ENCODE results near the gene FLT3LG.
A peak's percentile ranks its signal among the peaks of the same experiment; 100 is the strongest.

FLT3LG gene

DNA sequence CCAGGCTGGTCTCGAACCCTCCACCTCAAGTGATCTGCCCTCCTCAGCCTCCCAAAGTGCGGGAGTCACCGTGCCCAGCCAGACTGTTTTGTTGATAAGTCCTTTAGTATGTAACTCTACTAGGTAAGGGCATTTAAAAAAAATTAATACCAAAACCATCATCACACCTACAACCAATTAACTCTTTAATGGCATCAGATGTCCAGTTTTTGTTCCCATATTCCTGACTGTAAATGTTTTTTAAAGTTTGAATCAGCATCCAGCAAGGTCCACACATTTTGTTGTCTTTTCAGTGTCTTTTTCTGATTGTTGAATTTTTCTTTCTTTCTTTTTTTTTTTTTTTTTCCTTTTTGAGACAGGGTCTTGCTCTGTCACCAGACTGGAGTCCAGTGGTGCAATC lies 44.0 kb downstream of the FLT3LG start:
- DNase-seq, result no peak

DNA sequence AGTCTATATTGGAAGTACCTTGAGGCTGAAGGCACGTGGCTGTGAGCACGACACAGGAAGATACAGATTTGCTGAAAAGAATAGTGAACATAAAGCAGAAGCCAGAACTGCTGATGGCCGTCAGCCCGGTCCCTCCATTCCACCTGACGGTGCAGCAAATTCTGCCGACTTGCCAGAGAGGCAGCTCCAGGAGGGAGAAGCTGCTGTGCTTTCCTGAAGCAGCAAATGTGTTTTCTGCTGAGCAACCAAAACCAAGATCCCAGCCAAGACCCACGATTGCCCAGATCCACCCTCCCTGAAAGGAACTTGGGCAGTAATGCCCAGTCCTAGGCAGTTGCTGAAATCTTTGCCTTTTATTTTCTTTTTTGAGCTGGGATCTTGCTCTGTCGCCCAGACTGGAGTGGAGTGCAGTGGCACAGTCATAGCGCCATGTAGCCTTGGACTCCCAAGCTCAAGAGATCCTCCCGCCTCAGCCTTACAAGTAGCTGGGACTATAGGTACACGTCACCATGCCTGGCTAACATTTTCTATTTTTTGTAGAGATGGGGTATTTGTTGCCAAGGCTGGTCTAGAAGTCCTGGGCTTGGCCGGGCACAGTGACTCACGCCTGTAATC lies 46.8 kb downstream of the FLT3LG start:
- no peak for DNase-seq

DNA sequence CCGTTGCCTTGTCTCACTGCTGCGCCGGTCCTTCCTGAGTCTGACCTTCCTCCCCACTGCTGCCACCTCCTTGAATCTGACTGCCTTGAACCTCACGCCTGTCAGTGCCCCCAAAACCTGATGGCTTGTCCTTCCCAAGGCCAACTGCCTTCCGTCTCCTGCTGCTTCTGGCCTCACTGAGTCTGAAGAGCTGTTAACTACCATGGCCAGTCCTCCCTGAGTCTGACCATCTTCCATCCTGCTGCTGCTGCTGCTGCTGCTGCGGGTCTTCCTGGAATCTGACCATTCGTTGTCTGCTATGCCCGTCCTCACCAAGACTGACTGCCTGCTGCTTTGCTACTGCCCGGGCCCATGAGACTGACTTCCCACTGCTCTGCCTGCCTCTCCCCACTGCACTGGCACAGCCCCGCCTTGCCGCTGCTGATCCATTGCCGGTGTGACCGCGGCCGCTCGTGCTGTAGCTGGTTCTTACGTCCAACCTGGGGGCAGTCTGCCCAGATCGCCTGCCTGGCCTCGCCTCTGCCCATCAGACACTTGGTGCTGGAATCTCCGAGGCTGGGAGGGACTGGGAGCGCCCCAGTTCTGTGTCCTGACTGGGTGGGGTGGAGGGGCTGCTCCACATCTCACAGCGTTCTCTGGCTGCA lies 50.9 kb downstream of the FLT3LG start:
- no peak for DNase-seq

DNA sequence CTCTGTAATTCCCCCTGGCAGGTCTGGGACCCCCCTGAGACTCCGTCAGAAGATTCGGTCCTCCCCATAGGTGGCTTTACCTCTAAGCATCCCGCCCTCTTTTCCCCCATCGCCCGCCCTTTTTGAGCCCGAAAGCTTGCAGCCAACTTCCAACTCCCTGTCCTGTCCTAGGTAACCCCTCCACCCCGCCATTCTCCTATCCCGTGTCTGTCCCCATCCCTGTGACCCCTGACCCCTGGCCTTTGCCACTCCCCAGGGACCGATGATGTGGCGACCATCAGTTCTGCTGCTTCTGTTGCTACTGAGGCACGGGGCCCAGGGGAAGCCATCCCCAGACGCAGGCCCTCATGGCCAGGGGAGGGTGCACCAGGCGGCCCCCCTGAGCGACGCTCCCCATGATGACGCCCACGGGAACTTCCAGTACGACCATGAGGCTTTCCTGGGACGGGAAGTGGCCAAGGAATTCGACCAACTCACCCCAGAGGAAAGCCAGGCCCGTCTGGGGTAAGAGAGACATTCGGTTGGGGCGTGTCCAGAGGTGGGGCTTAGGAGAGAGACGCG lies 54.3 kb downstream of the FLT3LG start:
- no peak for DNase-seq

DNA sequence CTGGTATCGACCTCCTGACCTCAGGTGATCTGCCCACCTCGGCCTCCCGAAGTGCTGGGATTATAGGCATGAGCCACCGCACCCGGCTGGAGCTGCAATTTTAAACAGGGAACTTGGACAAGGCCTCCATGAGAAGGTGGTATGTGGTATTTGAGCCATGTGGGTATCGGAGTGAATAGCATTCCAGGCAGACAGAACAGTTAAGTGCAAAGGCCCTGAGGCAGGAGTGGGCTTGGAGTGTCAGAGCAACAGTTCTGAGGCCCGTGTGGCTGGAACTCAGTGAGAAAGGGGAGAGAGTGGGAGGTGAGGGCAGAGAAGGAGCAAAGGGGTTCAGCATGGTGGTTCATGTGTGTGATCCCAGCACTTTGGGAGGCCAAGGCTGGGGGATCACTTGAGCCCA lies 56.7 kb downstream of the FLT3LG start:
- DNase-seq, result no peak

DNA sequence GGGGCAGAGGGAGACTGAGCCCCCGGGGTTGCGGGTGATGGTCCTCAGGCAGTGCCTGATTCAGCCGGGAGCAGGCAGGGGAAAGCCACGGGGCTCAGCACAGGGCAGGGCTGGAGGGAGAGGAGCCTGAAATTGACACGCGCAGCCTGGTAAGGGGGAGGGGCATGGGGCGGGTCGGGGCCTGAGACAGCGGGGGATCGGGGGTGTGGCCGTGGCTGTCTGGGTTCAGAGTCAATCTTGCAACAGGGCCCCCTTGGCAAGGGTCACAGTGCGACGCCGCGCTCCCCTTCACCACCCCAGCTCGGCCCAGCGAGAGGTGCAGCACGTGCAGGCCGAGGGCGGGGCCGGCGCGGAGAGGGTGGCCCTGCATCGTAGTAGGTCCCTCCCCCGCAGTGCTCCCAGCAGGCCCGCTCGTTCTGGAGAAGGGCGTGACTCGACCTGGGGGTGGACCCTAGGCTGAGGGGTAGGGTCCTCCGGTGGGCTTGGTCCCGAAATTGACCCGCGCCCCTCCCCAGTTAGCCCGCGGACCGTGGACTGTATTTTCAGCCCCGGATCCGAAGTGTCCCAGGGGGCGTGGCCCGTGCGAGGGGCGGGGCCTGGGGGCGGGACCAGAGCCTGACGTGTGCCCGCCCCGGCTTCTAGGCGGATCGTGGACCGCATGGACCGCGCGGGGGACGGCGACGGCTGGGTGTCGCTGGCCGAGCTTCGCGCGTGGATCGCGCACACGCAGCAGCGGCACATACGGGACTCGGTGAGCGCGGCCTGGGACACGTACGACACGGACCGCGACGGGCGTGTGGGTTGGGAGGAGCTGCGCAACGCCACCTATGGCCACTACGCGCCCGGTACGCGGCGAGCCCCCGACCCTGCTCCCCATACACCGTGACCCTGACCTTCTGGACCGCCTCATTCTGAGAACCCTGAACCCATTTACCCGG lies 59.8 kb downstream of the FLT3LG start:
- DNase-seq, result peak; percentile 86

DNA sequence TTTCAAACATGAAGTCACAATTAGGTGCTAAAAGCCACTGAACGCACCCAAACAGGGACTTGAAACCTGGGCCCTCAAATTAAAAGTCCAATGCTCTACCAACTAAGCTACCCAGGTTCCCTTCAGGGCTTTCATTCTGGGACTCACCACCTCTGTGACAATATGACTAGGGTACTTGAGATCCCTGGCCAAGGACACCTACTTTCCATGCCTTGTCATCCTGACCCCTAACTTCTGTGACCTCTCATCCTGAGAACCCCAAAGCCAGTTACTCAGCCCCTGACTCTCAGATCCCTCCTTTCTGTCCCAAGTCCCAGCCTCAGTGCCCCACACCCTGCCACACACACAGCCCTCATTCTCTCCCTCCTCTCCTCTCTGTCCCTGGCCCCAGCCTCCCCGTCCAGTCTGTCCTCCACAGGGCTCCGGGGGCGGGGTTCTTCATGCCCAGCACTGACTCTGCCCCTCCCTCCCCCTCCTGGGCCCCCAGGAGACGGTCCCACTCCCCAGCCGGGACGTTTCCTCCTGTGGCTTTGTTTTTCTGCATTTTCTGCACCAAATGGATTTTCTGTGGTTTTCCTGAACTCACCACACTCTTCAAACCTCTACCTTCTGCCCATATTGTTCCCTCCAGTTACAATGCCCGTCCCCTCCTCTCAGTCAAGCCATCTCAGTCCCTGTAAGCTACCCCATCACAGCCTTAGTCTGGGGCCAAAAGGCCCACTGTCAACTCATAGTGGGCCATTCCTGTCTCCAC lies 60.8 kb downstream of the FLT3LG start:
- peak in 1 of 2 experiments; percentile 42 for DNase-seq
